Measurements from ENCODE around the gene TECPR1.

The TECPR1 gene

GRCh38 chr7:98254951-98255610, 3.0 kb upstream of the TECPR1 start:
- TF ChIP-seq, protein P1, sequence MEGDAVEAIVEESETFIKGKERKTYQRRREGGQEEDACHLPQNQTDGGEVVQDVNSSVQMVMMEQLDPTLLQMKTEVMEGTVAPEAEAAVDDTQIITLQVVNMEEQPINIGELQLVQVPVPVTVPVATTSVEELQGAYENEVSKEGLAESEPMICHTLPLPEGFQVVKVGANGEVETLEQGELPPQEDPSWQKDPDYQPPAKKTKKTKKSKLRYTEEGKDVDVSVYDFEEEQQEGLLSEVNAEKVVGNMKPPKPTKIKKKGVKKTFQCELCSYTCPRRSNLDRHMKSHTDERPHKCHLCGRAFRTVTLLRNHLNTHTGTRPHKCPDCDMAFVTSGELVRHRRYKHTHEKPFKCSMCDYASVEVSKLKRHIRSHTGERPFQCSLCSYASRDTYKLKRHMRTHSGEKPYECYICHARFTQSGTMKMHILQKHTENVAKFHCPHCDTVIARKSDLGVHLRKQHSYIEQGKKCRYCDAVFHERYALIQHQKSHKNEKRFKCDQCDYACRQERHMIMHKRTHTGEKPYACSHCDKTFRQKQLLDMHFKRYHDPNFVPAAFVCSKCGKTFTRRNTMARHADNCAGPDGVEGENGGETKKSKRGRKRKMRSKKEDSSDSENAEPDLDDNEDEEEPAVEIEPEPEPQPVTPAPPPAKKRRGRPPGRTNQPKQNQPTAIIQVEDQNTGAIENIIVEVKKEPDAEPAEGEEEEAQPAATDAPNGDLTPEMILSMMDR (IDR thresholded peaks at IDR 0.05; ENCODE audit: control insufficient read depth, extremely low read depth, insufficient read depth) = no peak
- no peak for DNase-seq (ENCODE audit: low read depth)
- H3K4me3 ChIP-seq (ENCODE audit: low read depth, low read length) = no peak overlapping the region

DNA sequence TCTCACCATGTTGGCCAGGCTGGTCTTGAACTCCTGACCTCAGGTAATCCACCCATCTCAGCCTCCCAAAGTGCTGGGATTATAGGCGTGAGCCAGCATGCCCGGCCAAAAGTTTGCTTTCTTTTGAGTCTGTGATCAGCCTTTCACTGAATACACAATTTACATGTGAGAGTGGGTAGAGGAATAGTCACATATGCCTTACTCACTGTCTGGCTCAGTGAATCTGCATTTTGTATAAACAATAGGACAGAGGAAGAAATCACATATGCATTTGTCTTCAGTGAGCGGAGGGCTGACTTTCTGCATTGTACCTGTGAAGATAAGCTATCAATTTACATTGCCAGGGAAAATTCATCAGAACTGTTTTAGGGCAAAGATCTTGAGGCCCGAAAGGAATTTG, 2.5 kb upstream of the TECPR1 start:
- no peak for DNase-seq (ENCODE audit: low read depth)
- TF ChIP-seq, protein P1 (IDR thresholded peaks at IDR 0.05; ENCODE audit: control insufficient read depth, extremely low read depth, insufficient read depth) = no peak
- H3K4me3 ChIP-seq (ENCODE audit: low read depth, low read length) = no peak overlapping the region

DNA sequence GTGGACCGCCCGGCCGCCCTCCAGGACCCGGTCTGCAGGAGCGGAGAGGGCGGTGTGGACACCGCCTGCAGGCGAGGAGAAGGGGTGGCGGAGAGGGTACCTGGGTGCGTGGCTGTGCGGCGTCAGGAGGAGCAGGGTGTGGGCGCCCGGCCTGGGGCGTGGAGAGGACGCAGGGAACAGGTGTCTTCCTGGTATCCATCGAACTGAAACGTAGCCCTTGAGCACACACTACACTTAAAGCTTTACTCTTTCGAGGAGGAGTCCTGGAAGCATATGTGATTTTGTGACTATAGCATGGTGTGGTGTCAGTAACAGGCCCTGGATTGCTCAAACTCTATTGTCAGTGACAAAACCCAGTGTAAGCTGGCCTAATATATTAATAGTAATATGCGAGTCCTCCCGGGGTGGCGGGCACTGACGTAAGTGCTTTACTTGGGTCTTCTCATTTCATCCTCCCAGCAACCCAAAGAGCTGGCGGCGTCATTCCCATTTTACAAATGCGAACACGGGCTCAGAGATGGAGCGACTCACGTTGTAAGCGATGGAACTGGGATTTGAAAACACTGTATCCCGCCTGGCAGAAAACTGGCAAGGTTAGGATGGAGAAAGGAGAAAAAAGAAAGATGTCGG, 508 bp upstream of the TECPR1 start:
- DNase-seq (ENCODE audit: low read depth) = peak; percentile 15
- TF ChIP-seq, protein P1 (IDR thresholded peaks at IDR 0.05; ENCODE audit: control insufficient read depth, extremely low read depth, insufficient read depth) = no peak
- H3K4me3 ChIP-seq (ENCODE audit: low read depth, low read length) = peak overlapping the region; percentile 75

DNA sequence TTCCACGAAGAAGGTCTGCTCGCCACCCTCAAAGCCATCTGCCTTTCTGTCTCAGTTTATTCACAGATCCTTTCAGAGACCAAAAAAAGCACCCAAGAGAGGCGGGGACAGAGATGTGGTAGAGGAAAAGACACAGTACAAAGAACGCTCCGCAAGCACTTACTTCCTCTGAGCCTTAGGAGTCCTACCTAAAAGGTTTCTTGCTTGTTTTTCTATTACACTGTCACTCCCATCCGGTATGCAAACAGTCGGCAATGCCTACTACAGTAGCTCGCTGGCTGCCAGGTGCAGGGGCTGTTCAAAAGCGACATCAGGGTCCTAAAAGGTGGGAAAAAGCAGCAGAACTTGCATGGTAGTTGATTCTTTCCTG, 816 bp downstream of the TECPR1 start:
- TF ChIP-seq, protein P1 (IDR thresholded peaks at IDR 0.05; ENCODE audit: control insufficient read depth, extremely low read depth, insufficient read depth) = no peak
- peak overlapping the region; percentile 75 for H3K4me3 ChIP-seq (ENCODE audit: low read depth, low read length)
- peak; percentile 11 for DNase-seq (ENCODE audit: low read depth)

DNA sequence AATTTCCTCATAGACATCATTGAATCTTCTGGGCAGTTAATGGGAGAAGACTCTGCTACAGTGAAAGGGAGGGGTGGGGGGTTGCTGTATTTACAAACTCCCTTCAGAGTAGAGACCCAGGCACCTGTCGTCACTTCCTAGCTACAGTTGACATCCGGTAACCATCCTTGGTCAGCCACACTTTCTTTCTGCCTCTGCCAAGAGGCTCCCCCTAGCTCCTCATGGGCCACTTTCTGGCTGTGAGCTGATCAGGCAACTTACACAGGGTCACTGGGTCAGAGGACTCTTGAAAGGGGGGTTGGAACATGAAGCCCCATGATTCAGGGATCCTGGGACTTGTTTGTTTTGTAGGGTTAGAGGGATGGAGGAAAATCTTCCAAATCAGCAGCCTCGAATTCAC, 1.2 kb downstream of the TECPR1 start:
- peak overlapping the region; percentile 75 for H3K4me3 ChIP-seq (ENCODE audit: low read depth, low read length)
- TF ChIP-seq, protein P1 (IDR thresholded peaks at IDR 0.05; ENCODE audit: control insufficient read depth, extremely low read depth, insufficient read depth) = no peak
- DNase-seq (ENCODE audit: low read depth) = no peak

GRCh38 chr7:98249106-98249505, 2.9 kb downstream of the TECPR1 start:
- DNase-seq (ENCODE audit: low read depth) = no peak
- H3K4me3 ChIP-seq (ENCODE audit: low read depth, low read length) = no peak overlapping the region
- TF ChIP-seq, protein P1 (IDR thresholded peaks at IDR 0.05; ENCODE audit: control insufficient read depth, extremely low read depth, insufficient read depth) = no peak

- TF ChIP-seq, protein P1 (IDR thresholded peaks at IDR 0.05; ENCODE audit: control insufficient read depth, extremely low read depth, insufficient read depth) = no peak
- DNase-seq (ENCODE audit: low read depth) = no peak
- H3K4me3 ChIP-seq (ENCODE audit: low read depth, low read length) = no peak overlapping the region
Observed at GRCh38 chr7:98248156-98248555, 3.9 kb downstream of the TECPR1 start.

Data from LNCaP clone FGC (cell line).